Measurements from ENCODE around the gene PIEZO1.
"Not testable (repeated sequence)": the region's sequence is repeated elsewhere in the genome, so short reads cannot be mapped to it uniquely, and the experiment has no call there.

Gene PIEZO1

DNA sequence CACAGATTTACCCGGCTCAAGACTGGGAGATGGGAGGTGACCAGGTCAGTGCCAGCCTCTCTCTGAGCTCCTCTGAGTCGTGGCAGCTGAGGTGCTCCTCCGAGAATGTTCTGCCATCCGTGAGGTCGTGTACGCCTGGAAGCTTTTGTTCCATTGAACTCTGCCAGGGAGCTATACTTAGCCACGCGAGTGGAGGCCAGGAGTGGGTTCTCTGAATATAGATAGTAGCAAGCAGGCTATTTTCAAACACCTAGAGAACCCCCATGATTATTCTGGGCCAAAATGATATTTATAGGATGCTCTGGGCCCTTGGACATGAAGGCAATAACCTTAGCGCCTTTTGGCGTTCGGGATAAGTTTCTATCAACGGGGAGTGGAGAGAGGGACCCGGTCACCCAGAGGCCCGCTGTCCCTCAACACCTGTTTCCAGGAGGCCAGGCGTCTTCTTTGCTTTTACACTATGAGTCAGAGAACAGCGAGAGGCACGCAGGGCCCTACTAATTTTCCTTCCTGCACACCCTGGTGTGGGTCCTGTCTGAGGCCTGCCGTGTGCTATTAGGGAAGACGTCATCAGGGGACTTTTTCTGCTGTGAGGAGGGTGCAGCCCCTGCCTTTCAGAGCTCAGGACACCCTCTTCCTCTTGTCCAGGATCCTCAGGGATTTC, 111.2 kb downstream of the PIEZO1 start:
- Mint-ChIP-seq H3K9me3 (no peaks in the 10 kb centered on the region), H3K27ac (no peak overlapping the region), H3K36me3 (ENCODE audit: low read depth) (no peaks in the 10 kb centered on the region), H3K4me3 (no peak overlapping the region), H3K4me1 (ENCODE audit: low read depth) (no peaks in the 10 kb centered on the region), H3K27me3 (ENCODE audit: low read depth) (no peaks in the 10 kb centered on the region)

DNA sequence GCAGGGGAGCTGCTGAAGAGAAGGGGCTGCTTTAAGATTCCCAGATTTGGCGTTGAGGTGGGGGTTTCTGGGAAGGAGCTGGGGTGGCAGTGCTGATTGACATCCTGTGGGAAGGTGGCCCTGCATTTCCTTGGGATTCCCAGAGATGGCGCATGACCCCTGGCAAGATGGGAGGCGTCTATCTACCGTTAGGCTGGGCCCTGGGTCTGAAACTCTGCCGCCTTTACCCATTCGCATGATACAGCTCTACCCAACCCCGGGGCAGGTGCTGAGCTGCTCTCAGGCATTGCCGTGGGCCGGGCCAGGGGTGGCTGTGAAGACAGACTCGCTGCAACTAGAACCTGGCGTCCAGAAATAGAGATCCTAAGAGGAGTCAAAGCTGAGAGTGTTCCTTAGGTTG, 112.2 kb downstream of the PIEZO1 start:
- no peak overlapping the region for H3K27ac Mint-ChIP-seq
- no peaks in the 10 kb centered on the region for H3K27me3 Mint-ChIP-seq (ENCODE audit: low read depth)
- H3K4me3 Mint-ChIP-seq: no peak overlapping the region
- H3K36me3 Mint-ChIP-seq (ENCODE audit: low read depth): peaks cover 5% of the 10 kb centered on the region
- no peaks in the 10 kb centered on the region for H3K9me3 Mint-ChIP-seq
- H3K4me1 Mint-ChIP-seq (ENCODE audit: low read depth): no peaks in the 10 kb centered on the region

DNA sequence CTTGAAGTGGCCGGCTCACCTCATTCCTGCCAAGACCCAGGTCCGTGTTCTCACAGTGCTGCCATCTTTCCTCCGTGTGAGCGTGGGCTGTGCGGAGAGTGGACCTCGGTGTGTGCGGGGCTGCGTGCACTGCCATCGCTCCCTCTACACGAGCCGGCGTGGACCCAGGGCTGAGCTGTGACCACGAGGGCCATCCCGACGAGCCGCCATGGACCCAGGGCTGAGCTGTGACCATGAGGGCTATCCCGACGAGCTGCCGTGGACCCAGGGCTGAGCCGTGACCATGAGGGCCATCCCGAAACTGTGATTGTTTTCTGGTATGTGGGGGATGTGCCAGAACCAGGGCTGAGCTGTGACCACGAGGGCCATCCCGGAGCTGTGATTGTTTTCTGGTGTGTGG, 113.2 kb downstream of the PIEZO1 start:
- Mint-ChIP-seq H3K4me3 (no peak overlapping the region), H3K9me3 (no peaks in the 10 kb centered on the region)

DNA sequence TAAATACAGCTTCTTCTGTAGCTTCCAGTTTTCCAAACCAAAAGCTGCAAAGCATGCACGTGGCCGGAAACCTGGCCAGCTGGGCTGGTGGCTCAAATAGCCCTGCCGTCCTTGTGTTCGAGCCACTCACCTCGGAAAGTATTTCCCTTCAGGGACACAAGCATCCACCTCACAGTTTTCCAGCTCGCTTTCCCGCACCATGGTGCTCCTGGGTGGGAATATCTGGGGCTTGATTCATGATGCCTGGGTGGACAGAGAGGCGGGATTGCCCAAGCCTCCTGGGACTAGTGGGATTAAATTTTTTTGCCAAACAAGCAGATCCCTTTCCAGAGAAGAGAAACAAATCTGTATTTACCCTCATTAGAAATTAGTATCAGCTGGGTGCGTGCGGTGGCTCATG, 115.0 kb downstream of the PIEZO1 start:
- Mint-ChIP-seq H3K36me3 (ENCODE audit: low read depth) (peaks cover 7% of the 10 kb centered on the region), H3K27ac (no peak overlapping the region), H3K27me3 (ENCODE audit: low read depth) (no peaks in the 10 kb centered on the region), H3K4me3 (no peak overlapping the region), H3K4me1 (ENCODE audit: low read depth) (peaks cover 3% of the 10 kb centered on the region), H3K9me3 (no peaks in the 10 kb centered on the region)

More for the DNA sequence above, 113.2 kb downstream of the PIEZO1 start:
- Mint-ChIP-seq H3K27me3 (ENCODE audit: low read depth) (no peaks in the 10 kb centered on the region), H3K27ac (no peak overlapping the region), H3K36me3 (ENCODE audit: low read depth) (peaks cover 7% of the 10 kb centered on the region), H3K4me1 (ENCODE audit: low read depth) (no peaks in the 10 kb centered on the region)

DNA sequence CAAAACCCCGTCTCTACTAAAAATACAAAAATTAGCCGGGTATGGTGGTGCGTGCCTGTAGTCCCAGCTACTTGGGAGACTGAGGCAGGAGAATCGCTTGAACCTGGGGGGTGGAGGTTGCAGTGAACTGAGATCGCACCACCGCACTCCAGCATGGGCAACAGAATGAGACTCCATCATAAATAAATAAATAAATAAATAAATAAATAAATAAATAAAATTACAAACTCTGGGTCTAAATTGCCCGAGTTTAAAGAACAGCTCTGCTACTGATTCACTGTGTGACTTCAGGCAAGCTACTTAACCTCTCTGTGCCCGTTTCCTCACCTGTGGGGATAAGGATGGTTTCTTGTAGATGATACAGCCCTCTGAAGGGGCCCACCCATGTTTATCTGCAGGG, 115.5 kb downstream of the PIEZO1 start:
- not testable (repeated sequence) for H3K4me1 Mint-ChIP-seq (ENCODE audit: low read depth); H3K27me3 Mint-ChIP-seq (ENCODE audit: low read depth); H3K36me3 Mint-ChIP-seq (ENCODE audit: low read depth); H3K4me3 Mint-ChIP-seq; H3K27ac Mint-ChIP-seq; H3K9me3 Mint-ChIP-seq

DNA sequence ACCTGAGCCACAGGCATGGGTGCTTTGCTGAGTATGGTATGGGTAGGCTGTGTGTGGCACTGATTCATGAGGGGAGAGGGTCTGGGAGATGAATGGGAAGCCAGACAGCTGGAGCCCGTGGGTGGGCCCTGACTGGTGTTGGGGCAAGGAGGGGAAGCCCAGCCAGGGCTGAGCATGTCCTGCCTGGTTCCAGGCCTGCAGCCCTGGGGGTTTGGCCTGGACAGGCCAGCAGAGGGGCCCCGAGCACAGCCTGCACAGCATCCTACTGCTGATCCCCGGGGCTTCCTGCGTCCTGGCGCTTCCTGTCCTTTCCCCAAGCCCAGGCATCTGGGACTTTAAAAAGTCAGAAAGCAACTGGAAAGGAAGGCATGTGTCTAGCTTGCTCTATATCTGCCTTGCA, 117.6 kb downstream of the PIEZO1 start:
- Mint-ChIP-seq H3K4me3 (no peak overlapping the region), H3K27ac (no peak overlapping the region), H3K36me3 (ENCODE audit: low read depth) (peaks cover 7% of the 10 kb centered on the region), H3K9me3 (no peaks in the 10 kb centered on the region), H3K27me3 (ENCODE audit: low read depth) (no peaks in the 10 kb centered on the region), H3K4me1 (ENCODE audit: low read depth) (peaks cover 10% of the 10 kb centered on the region)

DNA sequence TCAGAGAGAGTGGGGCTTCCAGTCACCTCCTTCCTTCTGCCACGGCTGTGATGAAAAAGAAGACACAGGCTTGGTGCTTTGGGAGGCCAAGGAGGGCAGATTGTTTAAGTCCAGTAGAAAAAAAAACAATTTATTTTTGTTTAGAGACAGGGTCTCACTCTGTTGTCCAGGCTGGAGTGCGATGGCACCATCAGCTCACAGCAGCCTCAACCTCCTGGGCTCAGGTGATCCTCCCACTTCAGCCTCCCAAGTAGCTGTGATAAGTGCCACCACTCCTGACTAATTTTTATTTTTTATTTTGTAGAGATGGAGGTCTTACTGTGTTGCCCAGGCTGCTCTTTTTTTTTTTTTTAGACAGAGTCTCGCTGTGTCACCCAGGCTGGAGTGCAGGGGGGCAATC, 119.5 kb downstream of the PIEZO1 start:
- Mint-ChIP-seq H3K4me1 (ENCODE audit: low read depth) (peaks cover 21% of the 10 kb centered on the region), H3K9me3 (no peaks in the 10 kb centered on the region), H3K4me3 (no peak overlapping the region), H3K36me3 (ENCODE audit: low read depth) (peaks cover 12% of the 10 kb centered on the region), H3K27me3 (ENCODE audit: low read depth) (no peaks in the 10 kb centered on the region), H3K27ac (no peak overlapping the region)

Measured in T-helper 1 cell treated with Interleukin-12 subunit alpha and Interleukin-12 subunit beta and Interleukin-4 antibody, amounts not matched to agents 30 μg/mL and 1 μg/mL, for 36 hours (primary cell).